ENCODE data around the gene AURKAIP1. TPM values are rescaled to one million over a fixed set of nuclear protein-coding genes. Genes with fewer than 3 reads are reported as not detected.

AURKAIP1 gene
- total RNA-seq, 4 donors from 2014 or later, result 98.4 to 152 (median 117) TPM

GRCh38 chr1:1365875-1366698 lies 8.9 kb downstream of the AURKAIP1 start:
- Histone ChIP-seq H3K4me1 (peaks cover 2 to 14% (median 14%) of the 10 kb centered on the region in 4 donors), H3K27ac (replicated peaks in 1 of 4) (no peak overlapping the region), H3K36me3 (peaks cover 0 to under 1% (median 0%) of the 10 kb centered on the region in 4 donors), H3K27me3 (no peaks in the 10 kb centered on the region), H3K4me3 (no peak overlapping the region), H3K9me3 (no peaks in the 10 kb centered on the region)
- intact Hi-C loops (cut with DNase I), result no loop called here
- DNase-seq (ENCODE audit: extremely low spot score), result no peak
- no peak for TF ChIP-seq POLR2A (IDR thresholded peaks at IDR 0.05; ENCODE audit: low read depth)
- TF ChIP-seq POLR2AphosphoS5 (IDR thresholded peaks at IDR 0.05), result no peak
- no peak for TF ChIP-seq CTCF (IDR thresholded peaks at IDR 0.05)
- no peak for TF ChIP-seq EP300 (IDR thresholded peaks at IDR 0.05)
- 75% methylated on average over 10 of the region's 10 CpGs for WGBS

- WGBS, result 77% methylated on average over 9 of the region's 14 CpGs
- no peak overlapping the region for H3K27ac ChIP-seq (replicated peaks in 1 of 4)
- TF ChIP-seq POLR2A (IDR thresholded peaks at IDR 0.05; ENCODE audit: low read depth), result no peak
- DNase-seq (ENCODE audit: extremely low spot score), result no peak
- peaks cover 0 to 9% (median 0%) of the 10 kb centered on the region in 4 donors for H3K27me3 ChIP-seq
- no peaks in the 10 kb centered on the region for H3K36me3 ChIP-seq
- H3K4me3 ChIP-seq, result no peak overlapping the region
- no peaks in the 10 kb centered on the region for H3K9me3 ChIP-seq
- peaks cover 6 to 32% (median 30%) of the 10 kb centered on the region in 4 donors for H3K4me1 ChIP-seq
- intact Hi-C loops (cut with DNase I), result no loop called here
These were observed 10.7 kb downstream of the AURKAIP1 start for GRCh38 chr1:1364266-1364665.

GRCh38 chr1:1361982-1362423 lies 13.0 kb downstream of the AURKAIP1 start:
- 29% methylated on average over 7 of the region's 13 CpGs for WGBS
- no peak overlapping the region for H3K4me3 ChIP-seq
- intact Hi-C loops (cut with DNase I), result no loop called here

GRCh38 chr1:1361233-1361981 lies 13.6 kb downstream of the AURKAIP1 start:
- Histone ChIP-seq H3K36me3 (no peaks in the 10 kb centered on the region), H3K4me3 (no peak overlapping the region), H3K9me3 (no peaks in the 10 kb centered on the region), H3K4me1 (peaks cover 11 to 60% (median 55%) of the 10 kb centered on the region in 4 donors), H3K27me3 (peaks cover 0 to 36% (median 5%) of the 10 kb centered on the region in 4 donors), H3K27ac (replicated peaks in 1 of 4) (peak overlapping the region; percentile 39 to 84 (median 69))
- intact Hi-C loops (cut with DNase I), result no loop called here
- no peak for DNase-seq (ENCODE audit: extremely low spot score)
- 70% methylated on average over 25 of the region's 35 CpGs for WGBS
- TF ChIP-seq POLR2AphosphoS5 (IDR thresholded peaks at IDR 0.05) (no peak), POLR2A (IDR thresholded peaks at IDR 0.05; ENCODE audit: low read depth) (no peak), EP300 (IDR thresholded peaks at IDR 0.05) (no peak), CTCF (IDR thresholded peaks at IDR 0.05) (no peak)

More at GRCh38 chr1:1361982-1362423, 13.0 kb downstream of the AURKAIP1 start:
- Histone ChIP-seq H3K27ac (replicated peaks in 1 of 4) (peak overlapping the region; percentile 39 to 84 (median 69)), H3K27me3 (peaks cover 0 to 30% (median 0%) of the 10 kb centered on the region in 4 donors), H3K4me1 (peaks cover 6 to 54% (median 50%) of the 10 kb centered on the region in 4 donors), H3K36me3 (no peaks in the 10 kb centered on the region), H3K9me3 (no peaks in the 10 kb centered on the region)
- TF ChIP-seq CTCF (IDR thresholded peaks at IDR 0.05) (peak in 1 of 3 experiments; percentile 7), POLR2A (IDR thresholded peaks at IDR 0.05; ENCODE audit: low read depth) (no peak), POLR2AphosphoS5 (IDR thresholded peaks at IDR 0.05) (peak in 1 of 2 donors; percentile 32), EP300 (IDR thresholded peaks at IDR 0.05) (no peak)
- no peak for DNase-seq (ENCODE audit: extremely low spot score)
